Osteocyte (in vitro differentiated cells): ENCODE results near the gene SLC45A2. TPM values are rescaled to one million over a fixed set of nuclear protein-coding genes. Genes with fewer than 3 reads are reported as not detected.

ENCODE experiments used
- DNase-seq: peaks from one replicate; pipeline ENCODE4 v3.0.0; 2021; ENCODE audit warnings: mixed read lengths; ENCODE audit not compliant: unreplicated experiment; ENCODE audit errors: extremely low spot score
- H3K27ac Mint-ChIP-seq: one replicate; pipeline ENCODE4 v1.8.0; 2021; ENCODE audit warnings: mild to moderate bottlenecking, mixed read lengths; ENCODE audit not compliant: unreplicated experiment
- H3K27me3 Mint-ChIP-seq: one replicate; pipeline ENCODE4 v1.8.0; 2021; ENCODE audit warnings: mixed read lengths; ENCODE audit not compliant: unreplicated experiment
- H3K36me3 Mint-ChIP-seq: one replicate; pipeline ENCODE4 v1.8.0; 2021; ENCODE audit warnings: mixed read lengths; ENCODE audit not compliant: unreplicated experiment
- H3K4me1 Mint-ChIP-seq: one replicate; pipeline ENCODE4 v1.8.0; 2021; ENCODE audit warnings: mixed read lengths; ENCODE audit not compliant: unreplicated experiment
- H3K4me3 Mint-ChIP-seq: one replicate; pipeline ENCODE4 v1.8.0; 2021; ENCODE audit warnings: mild to moderate bottlenecking, moderate library complexity, mixed read lengths; ENCODE audit not compliant: unreplicated experiment
- H3K9me3 Mint-ChIP-seq: one replicate; pipeline ENCODE4 v1.8.0; 2021; ENCODE audit warnings: mixed read lengths; ENCODE audit not compliant: unreplicated experiment
- CTCF ChIP-seq: fragments of 200-600 bp; sonication (generic); IDR thresholded peaks from 2 replicates; pipeline ENCODE4 v1.5.0; 2021; ENCODE audit warnings: antibody characterized with exemption, mild to moderate bottlenecking, moderate library complexity
- total RNA-seq: library from RNA; stranded (reverse); gene quantifications from 2 replicates; pipeline ENCODE4 v1.2.1, GENCODE V29; 2021

Gene SLC45A2
- total RNA-seq, 1 donor from 2014 or later = not detected

GRCh38 chr5:33980030-33980429, 4.5 kb downstream of the SLC45A2 start:
- TF ChIP-seq CTCF = no peak
- H3K4me1 Mint-ChIP-seq = peaks cover 10% of the 10 kb centered on the region
- no peaks in the 10 kb centered on the region for H3K9me3 Mint-ChIP-seq
- H3K36me3 Mint-ChIP-seq = no peaks in the 10 kb centered on the region
- no peak overlapping the region for H3K4me3 Mint-ChIP-seq
- no peak overlapping the region for H3K27ac Mint-ChIP-seq
- H3K27me3 Mint-ChIP-seq = no peaks in the 10 kb centered on the region
- DNase-seq = no peak

- TF ChIP-seq CTCF = no peak
- Mint-ChIP-seq H3K4me1 (peaks cover 10% of the 10 kb centered on the region), H3K9me3 (no peaks in the 10 kb centered on the region), H3K27me3 (peaks cover 3% of the 10 kb centered on the region), H3K4me3 (no peak overlapping the region), H3K36me3 (no peaks in the 10 kb centered on the region), H3K27ac (no peak overlapping the region)
- no peak for DNase-seq
Measured at GRCh38 chr5:33978306-33978705, 6.2 kb downstream of the SLC45A2 start.

GRCh38 chr5:33976307-33976706, 8.2 kb downstream of the SLC45A2 start:
- no peaks in the 10 kb centered on the region for H3K9me3 Mint-ChIP-seq
- peaks cover 3% of the 10 kb centered on the region for H3K4me1 Mint-ChIP-seq
- H3K27me3 Mint-ChIP-seq = peaks cover 11% of the 10 kb centered on the region
- H3K36me3 Mint-ChIP-seq = no peaks in the 10 kb centered on the region
- H3K27ac Mint-ChIP-seq = no peak overlapping the region
- DNase-seq = no peak
- TF ChIP-seq CTCF = no peak
- no peak overlapping the region for H3K4me3 Mint-ChIP-seq

GRCh38 chr5:33975852-33976251, 8.6 kb downstream of the SLC45A2 start:
- Mint-ChIP-seq H3K9me3 (no peaks in the 10 kb centered on the region), H3K36me3 (no peaks in the 10 kb centered on the region), H3K27ac (no peak overlapping the region), H3K4me3 (no peak overlapping the region), H3K4me1 (peaks cover 2% of the 10 kb centered on the region), H3K27me3 (peaks cover 11% of the 10 kb centered on the region)
- no peak for DNase-seq
- TF ChIP-seq CTCF = no peak

- H3K27me3 Mint-ChIP-seq = peaks cover 11% of the 10 kb centered on the region
- H3K4me3 Mint-ChIP-seq = no peak overlapping the region
- no peak overlapping the region for H3K27ac Mint-ChIP-seq
- H3K9me3 Mint-ChIP-seq = no peaks in the 10 kb centered on the region
- H3K36me3 Mint-ChIP-seq = no peaks in the 10 kb centered on the region
- no peak for TF ChIP-seq CTCF
- no peak for DNase-seq
- peaks cover 4% of the 10 kb centered on the region for H3K4me1 Mint-ChIP-seq
Measured at GRCh38 chr5:33973271-33973670, 11.2 kb downstream of the SLC45A2 start.
